Mammary epithelial cell (primary cell): ENCODE data around the gene GALNS.

ENCODE experiments used
- EZH2 ChIP-seq: IDR thresholded peaks from 2 replicates; pipeline ENCODE4 v1.6.1; 2012; ENCODE audit warnings: low read length, inconsistent platforms, borderline replicate concordance
- TF ChIP-seq, protein P1 (sequence below), 2 donors: IDR thresholded peaks in 1 of 2; conservative IDR thresholded peaks in 1 of 2; 2 replicates each; pipeline ENCODE4 v1.5.1; 2011 to 2012; ENCODE audit warnings: inconsistent platforms in 2 of 2, low read length in 2 of 2, mild to moderate bottlenecking in 2 of 2, control low read depth in 1 of 2, low read depth in 1 of 2; ENCODE audit not compliant: insufficient read depth in 1 of 2; ENCODE audit errors: extremely low read depth in 1 of 2

- TF ChIP-seq, protein P1, sequence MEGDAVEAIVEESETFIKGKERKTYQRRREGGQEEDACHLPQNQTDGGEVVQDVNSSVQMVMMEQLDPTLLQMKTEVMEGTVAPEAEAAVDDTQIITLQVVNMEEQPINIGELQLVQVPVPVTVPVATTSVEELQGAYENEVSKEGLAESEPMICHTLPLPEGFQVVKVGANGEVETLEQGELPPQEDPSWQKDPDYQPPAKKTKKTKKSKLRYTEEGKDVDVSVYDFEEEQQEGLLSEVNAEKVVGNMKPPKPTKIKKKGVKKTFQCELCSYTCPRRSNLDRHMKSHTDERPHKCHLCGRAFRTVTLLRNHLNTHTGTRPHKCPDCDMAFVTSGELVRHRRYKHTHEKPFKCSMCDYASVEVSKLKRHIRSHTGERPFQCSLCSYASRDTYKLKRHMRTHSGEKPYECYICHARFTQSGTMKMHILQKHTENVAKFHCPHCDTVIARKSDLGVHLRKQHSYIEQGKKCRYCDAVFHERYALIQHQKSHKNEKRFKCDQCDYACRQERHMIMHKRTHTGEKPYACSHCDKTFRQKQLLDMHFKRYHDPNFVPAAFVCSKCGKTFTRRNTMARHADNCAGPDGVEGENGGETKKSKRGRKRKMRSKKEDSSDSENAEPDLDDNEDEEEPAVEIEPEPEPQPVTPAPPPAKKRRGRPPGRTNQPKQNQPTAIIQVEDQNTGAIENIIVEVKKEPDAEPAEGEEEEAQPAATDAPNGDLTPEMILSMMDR (conservative IDR thresholded peaks at IDR 0.05 in 1 of 2, IDR thresholded peaks at IDR 0.05 in 1 of 2; ENCODE audit: extremely low read depth in 1 of 2, insufficient read depth in 1 of 2, low read depth in 1 of 2, low read length in 2 of 2), result no peak
- TF ChIP-seq EZH2, result no peak
Observed at GRCh38 chr16:88781140-88782077, 75.3 kb downstream of the GALNS start.
